GM19239 (cell line): ENCODE measurements around the gene SYNGR4.

ENCODE experiments used
- DNase-seq: peaks from one replicate; pipeline ENCODE4 v3.0.0; 2011; ENCODE audit warnings: low spot score; ENCODE audit not compliant: insufficient read length
- FAIRE-seq: peaks from 2 replicates; lab custom pipeline; 2011; peaks lifted over from hg19 to GRCh38; lab: Jason Lieb, UNC

The SYNGR4 gene

GRCh38 chr19:48395170-48395455, 30.9 kb downstream of the SYNGR4 start:
- DNase-seq (no peak), FAIRE-seq (no peak)

- FAIRE-seq (no peak), DNase-seq (no peak)
Measured at GRCh38 chr19:48395499-48395898, 31.3 kb downstream of the SYNGR4 start.

GRCh38 chr19:48396016-48396823, 32.1 kb downstream of the SYNGR4 start:
- FAIRE-seq (no peak), DNase-seq (no peak)

DNA sequence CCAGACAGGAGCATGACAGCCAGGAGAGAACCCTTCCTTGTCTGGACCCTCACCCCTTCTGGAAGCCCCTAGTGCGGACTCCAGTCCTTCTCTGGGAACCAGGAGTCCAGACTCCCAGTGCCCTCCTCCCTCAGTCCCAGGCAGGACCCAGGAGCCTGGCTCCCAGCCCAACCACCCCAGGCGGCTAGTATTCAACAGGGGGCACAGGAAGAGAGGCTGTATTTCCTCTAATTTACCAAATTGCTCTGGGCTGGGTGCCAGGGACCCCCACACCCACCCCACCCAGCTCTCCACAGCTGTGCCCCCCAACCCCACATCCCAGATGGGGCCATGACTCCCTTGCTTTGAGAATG, 32.6 kb downstream of the SYNGR4 start:
- FAIRE-seq, result no peak
- no peak for DNase-seq

- no peak for FAIRE-seq
- no peak for DNase-seq
Measured at GRCh38 chr19:48397263-48398101, 33.3 kb downstream of the SYNGR4 start.

GRCh38 chr19:48398102-48398374, 33.9 kb downstream of the SYNGR4 start:
- FAIRE-seq, result no peak
- DNase-seq, result no peak

GRCh38 chr19:48398375-48399235, 34.4 kb downstream of the SYNGR4 start:
- FAIRE-seq (peak; percentile 76), DNase-seq (peak; percentile 92)

DNA sequence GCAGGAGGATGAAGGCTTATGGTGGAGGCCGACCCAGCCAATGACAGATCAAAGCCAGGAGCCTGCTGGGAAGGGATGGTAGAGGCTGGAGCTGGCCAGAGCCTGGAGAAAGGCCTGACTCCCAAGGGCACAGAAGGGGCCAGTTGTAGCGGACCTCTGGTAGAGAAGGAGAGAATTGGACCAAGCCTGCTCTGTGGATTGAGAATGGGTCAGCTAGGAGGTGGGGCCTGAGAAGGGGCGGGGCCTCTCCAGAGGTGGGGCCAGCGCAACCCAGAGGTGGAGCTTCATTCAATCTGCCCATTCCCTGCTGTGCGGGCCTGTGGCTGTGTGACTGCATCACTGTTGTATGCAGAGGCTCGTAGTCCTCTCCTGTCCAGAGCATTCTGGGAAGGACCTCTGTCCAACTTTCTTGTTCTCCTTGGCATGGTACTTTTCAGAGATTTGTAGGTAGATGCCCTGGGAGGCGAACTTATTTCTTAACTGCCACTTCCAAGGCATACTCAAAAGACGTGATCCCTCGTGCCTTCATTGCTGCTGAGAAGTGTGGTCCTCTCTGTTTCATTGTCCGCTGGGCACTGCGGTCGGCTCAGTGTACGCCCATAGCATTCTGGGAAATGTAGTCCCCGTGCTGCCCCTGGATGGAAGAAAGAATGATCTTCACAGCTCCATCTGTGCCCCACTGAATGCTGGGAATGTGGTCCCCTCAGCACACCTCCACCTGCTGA, 36.0 kb downstream of the SYNGR4 start:
- DNase-seq, result no peak
- FAIRE-seq, result peak; percentile 44

GRCh38 chr19:48401287-48401686, 37.1 kb downstream of the SYNGR4 start:
- no peak for DNase-seq

GRCh38 chr19:48403606-48404005, 39.4 kb downstream of the SYNGR4 start:
- DNase-seq, result peak; percentile 80
- peak; percentile 85 for FAIRE-seq

More at GRCh38 chr19:48401287-48401686, 37.1 kb downstream of the SYNGR4 start:
- no peak for FAIRE-seq

GRCh38 chr19:48405010-48405659, 41.0 kb downstream of the SYNGR4 start:
- DNase-seq (no peak), FAIRE-seq (no peak)

- FAIRE-seq (no peak), DNase-seq (no peak)
Measured at GRCh38 chr19:48405850-48406249, 41.7 kb downstream of the SYNGR4 start.

GRCh38 chr19:48413879-48414587, 49.9 kb downstream of the SYNGR4 start:
- DNase-seq (no peak), FAIRE-seq (no peak)

- no peak for DNase-seq
- FAIRE-seq, result no peak
Measured at GRCh38 chr19:48415395-48415794, 51.2 kb downstream of the SYNGR4 start.

- DNase-seq (no peak), FAIRE-seq (no peak)
Measured at GRCh38 chr19:48415806-48416221, 51.6 kb downstream of the SYNGR4 start.

DNA sequence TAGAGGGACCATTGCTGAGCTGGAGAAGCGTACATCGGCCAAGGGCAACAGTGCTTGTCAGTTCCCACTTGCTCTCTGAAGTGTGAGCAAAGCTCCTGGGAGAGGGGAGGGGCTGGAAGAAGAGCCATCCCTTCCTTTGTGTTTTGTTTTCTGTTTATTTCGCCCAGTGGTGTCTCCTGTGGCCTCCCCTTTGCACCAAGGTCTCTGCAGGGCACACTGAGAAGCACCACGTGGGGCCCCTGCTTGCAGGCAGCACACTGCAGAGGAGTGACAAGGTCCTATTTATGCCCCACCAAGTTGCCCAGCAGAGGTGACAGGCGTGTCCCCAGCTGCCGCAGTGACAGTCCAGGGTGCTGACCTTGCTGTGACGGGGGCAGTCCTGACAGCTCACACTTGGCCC, 53.3 kb downstream of the SYNGR4 start:
- DNase-seq (no peak), FAIRE-seq (no peak)

DNA sequence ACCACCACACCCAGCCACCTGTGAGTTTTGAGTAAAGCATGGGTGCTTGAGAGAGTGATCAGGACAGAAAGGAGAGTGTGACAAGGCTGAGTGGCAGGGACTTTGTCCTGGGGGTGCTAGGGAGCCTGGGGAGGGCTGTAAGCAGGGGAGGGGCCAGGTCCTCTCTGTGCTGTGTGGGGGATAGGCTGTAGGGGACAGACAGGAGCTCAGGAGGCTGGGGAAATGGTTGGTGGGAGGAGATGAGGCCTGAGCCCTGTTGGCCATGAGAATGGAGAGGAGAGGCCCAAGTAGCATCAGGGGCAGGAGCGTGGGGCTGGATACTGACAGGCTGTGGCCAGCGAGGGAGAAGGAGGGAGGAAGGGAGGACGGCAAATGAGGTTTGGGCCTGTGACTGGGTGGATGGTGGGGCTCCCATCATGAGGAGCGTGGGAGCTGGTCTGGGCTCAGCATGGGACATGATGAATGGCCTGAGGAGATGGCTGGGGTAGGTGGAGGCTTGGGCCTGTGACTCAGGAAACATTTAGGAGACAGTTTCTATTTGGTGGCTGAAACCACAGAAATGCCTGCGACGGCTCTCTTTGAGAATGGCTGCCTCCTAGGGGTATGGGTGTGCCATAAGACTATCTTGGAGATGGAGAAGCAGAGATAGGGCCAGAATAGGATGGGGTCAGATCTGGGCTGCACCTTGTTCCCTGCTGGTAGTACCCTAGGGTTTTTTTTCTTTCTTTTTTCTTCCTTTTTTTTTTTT, 54.3 kb downstream of the SYNGR4 start:
- DNase-seq (no peak), FAIRE-seq (no peak)

DNA sequence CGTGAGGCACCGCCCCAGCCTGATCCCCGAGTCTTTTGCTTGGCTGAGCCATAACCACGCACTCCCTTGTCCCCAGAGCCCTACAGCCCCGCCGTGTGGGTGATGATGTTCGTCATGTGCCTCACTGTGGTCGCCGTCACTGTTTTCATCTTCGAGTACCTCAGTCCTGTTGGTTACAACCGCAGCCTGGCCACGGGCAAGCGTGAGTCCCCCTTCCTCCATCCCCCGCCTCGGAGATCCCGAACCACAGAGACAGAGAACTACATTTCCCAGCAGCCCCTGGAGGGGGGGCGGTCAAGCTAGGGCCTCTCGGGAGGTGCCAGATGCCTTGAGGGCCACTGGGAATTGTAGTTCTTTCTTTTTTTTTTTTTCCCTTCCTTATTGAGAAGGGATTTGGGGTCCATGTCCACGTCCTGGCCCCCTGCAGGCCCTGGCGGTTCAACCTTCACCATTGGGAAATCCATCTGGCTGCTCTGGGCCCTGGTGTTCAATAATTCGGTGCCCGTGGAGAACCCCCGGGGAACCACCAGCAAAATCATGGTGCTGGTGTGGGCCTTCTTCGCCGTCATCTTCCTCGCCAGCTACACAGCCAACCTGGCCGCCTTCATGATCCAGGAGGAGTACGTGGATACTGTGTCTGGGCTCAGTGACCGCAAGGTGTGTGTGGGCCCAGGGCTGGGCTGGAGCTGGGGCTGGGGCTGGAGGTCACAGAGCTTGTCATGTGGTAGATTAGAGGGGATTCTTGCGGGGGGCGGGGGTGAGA, 55.2 kb downstream of the SYNGR4 start:
- no peak for DNase-seq
- FAIRE-seq, result peak; percentile 79
